ENCODE results near the gene GABRA5.

GABRA5 gene

DNA sequence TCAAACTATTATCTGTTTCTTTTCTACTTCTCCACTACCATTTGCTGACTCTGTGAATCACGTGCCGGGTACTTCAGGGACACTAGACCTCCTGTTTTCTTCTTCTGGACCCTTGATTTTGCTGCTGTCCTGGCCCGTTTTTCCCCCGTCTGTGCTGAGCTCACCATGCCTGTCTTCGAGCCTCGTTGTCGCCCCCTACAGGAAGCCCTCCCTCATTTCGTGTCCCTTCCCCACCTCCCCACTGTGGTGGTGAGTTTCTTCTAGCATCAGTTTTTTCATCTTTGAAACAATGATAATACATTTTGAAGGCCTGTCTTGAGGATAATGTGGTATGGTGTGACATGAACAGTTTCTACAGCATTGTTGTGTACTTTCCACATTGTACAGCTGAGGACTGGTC, 117.0 kb downstream of the GABRA5 start:
- Histone ChIP-seq H3K27ac (no peak overlapping the region), H3K9ac (no peak overlapping the region), H3K9me3 (ENCODE audit: control insufficient read depth, low read length) (no peaks in the 10 kb centered on the region), H3K79me2 (no peaks in the 10 kb centered on the region), H3K4me3 (ENCODE audit: low read depth, low read length) (no peak overlapping the region), H3K36me3 (ENCODE audit: control insufficient read depth, insufficient read depth, low read length) (no peaks in the 10 kb centered on the region), H3K4me1 (no peaks in the 10 kb centered on the region), H3K4me2 (ENCODE audit: low read length) (no peak overlapping the region), H2AFZ (no peak overlapping the region), H3K27me3 (ENCODE audit: control insufficient read depth, insufficient read depth, low read length) (no peaks in the 10 kb centered on the region)
- TF ChIP-seq, protein P1, sequence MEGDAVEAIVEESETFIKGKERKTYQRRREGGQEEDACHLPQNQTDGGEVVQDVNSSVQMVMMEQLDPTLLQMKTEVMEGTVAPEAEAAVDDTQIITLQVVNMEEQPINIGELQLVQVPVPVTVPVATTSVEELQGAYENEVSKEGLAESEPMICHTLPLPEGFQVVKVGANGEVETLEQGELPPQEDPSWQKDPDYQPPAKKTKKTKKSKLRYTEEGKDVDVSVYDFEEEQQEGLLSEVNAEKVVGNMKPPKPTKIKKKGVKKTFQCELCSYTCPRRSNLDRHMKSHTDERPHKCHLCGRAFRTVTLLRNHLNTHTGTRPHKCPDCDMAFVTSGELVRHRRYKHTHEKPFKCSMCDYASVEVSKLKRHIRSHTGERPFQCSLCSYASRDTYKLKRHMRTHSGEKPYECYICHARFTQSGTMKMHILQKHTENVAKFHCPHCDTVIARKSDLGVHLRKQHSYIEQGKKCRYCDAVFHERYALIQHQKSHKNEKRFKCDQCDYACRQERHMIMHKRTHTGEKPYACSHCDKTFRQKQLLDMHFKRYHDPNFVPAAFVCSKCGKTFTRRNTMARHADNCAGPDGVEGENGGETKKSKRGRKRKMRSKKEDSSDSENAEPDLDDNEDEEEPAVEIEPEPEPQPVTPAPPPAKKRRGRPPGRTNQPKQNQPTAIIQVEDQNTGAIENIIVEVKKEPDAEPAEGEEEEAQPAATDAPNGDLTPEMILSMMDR (IDR thresholded peaks at IDR 0.05), result no peak

DNA sequence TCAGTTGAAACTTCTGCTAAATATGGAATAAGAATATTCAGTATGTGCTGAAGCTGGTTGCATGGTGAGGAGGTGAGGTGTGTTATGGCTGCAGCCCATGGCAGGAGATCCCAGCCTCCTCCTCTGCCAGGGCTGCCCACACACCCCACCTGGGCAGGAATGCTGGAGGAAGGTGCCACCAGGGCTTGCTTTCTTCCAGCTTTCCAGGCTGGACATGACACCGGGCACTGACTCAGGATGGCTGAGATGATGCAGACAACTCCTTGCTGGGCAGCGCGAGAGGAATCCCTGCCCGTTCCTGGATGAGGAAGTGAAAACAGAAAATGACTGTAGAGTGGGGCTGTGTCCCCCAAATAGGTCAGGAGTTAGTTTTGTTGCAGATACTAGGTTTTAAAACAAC, 118.2 kb downstream of the GABRA5 start:
- TF ChIP-seq, protein P1 (IDR thresholded peaks at IDR 0.05), result no peak
- Histone ChIP-seq H2AFZ (no peak overlapping the region), H3K9me3 (ENCODE audit: control insufficient read depth, low read length) (no peaks in the 10 kb centered on the region)

DNA sequence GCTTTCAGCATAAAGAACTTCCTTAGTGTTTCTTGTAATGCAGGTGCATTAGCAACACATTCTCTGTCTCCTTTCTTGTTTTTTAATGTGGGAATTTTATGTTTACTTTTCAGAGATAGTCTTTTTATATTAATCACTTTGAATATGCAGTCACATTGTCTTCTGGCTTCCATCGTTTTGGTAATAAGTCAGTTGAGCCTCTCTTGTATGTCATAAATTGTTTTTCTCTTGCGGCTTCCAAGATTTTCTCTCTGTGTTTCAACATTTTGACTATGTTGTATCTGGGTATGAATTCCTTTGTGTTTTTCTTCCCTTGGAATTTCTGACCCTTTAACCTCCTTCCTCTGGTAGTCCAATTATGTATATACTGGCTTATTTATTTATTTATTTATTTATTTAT, 129.4 kb downstream of the GABRA5 start:
- Histone ChIP-seq H3K4me1 (no peaks in the 10 kb centered on the region), H2AFZ (no peak overlapping the region), H3K4me2 (ENCODE audit: low read length) (no peak overlapping the region), H3K36me3 (ENCODE audit: control insufficient read depth, insufficient read depth, low read length) (no peaks in the 10 kb centered on the region), H3K27ac (no peak overlapping the region), H3K79me2 (no peaks in the 10 kb centered on the region), H3K9ac (no peak overlapping the region), H3K4me3 (ENCODE audit: low read depth, low read length) (no peak overlapping the region), H3K9me3 (ENCODE audit: control insufficient read depth, low read length) (no peaks in the 10 kb centered on the region), H3K27me3 (ENCODE audit: control insufficient read depth, insufficient read depth, low read length) (no peaks in the 10 kb centered on the region)
- TF ChIP-seq, protein P1 (IDR thresholded peaks at IDR 0.05), result no peak

More for the DNA sequence above, 118.2 kb downstream of the GABRA5 start:
- H3K79me2 ChIP-seq, result no peaks in the 10 kb centered on the region
- H3K4me2 ChIP-seq (ENCODE audit: low read length), result no peak overlapping the region
- no peak overlapping the region for H3K9ac ChIP-seq
- no peak overlapping the region for H3K27ac ChIP-seq
- no peaks in the 10 kb centered on the region for H3K27me3 ChIP-seq (ENCODE audit: control insufficient read depth, insufficient read depth, low read length)
- no peak overlapping the region for H3K4me3 ChIP-seq (ENCODE audit: low read depth, low read length)
- no peaks in the 10 kb centered on the region for H3K4me1 ChIP-seq
- H3K36me3 ChIP-seq (ENCODE audit: control insufficient read depth, insufficient read depth, low read length), result no peaks in the 10 kb centered on the region

Measured in parathyroid adenoma (tissue), 2 donors.